Spleen (tissue), 7 donors: ENCODE measurements around the gene RPL38.

Source experiments
- POLR2A ChIP-seq, 3 donors: fragments of 450-650 bp; IDR thresholded peaks; one replicate each; pipeline ENCODE4 v1.5.1; 2017; ENCODE audit warnings: antibody characterized with exemption in 3 of 3, mild to moderate bottlenecking in 1 of 3
- TF ChIP-seq, protein P1 (sequence below), 11 experiments: fragments of 200-600 bp in 7 of 11; fragments of 450-650 bp in 4 of 11; sonication (generic) in 4 of 11; IDR thresholded peaks in 8 of 11; conservative IDR thresholded peaks in 3 of 11; 1 replicate in 7 of 11; 2 replicates in 4 of 11; pipeline versions ENCODE4 v1.4.0 to v1.8.0; 2016 to 2021; ENCODE audit warnings: antibody characterized with exemption in 11 of 11, inconsistent platforms in 4 of 11, mild to moderate bottlenecking in 1 of 11
- donor health status: DM: no; HTN: no; CAD: no; lungs with moderate emphysema.
- donor health status: DM: no; HTN: no; CAD: no.
- donor health status: DM: no; HTN: no; CAD: no.

DNA sequence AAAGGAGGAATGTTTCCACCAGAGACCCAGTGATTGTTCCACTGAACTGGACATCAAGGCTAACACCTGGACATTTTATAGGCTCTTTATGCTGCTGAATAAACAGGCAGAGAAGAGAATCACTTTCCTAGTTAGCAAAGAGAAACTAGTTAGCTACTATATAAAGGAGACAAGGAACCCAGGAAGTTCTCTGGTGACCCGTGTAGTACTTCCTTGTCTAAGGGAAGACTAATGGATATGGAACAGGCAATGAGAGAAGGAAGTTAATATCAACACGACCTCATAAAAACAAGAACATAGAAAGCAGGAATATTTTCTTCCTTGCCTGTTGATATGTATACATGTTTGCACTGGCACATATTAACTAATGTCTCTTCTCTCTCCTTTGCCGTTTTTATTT, 30.8 kb upstream of the RPL38 start:
- TF ChIP-seq POLR2A (IDR thresholded peaks at IDR 0.05), result no peak
- TF ChIP-seq, protein P1, sequence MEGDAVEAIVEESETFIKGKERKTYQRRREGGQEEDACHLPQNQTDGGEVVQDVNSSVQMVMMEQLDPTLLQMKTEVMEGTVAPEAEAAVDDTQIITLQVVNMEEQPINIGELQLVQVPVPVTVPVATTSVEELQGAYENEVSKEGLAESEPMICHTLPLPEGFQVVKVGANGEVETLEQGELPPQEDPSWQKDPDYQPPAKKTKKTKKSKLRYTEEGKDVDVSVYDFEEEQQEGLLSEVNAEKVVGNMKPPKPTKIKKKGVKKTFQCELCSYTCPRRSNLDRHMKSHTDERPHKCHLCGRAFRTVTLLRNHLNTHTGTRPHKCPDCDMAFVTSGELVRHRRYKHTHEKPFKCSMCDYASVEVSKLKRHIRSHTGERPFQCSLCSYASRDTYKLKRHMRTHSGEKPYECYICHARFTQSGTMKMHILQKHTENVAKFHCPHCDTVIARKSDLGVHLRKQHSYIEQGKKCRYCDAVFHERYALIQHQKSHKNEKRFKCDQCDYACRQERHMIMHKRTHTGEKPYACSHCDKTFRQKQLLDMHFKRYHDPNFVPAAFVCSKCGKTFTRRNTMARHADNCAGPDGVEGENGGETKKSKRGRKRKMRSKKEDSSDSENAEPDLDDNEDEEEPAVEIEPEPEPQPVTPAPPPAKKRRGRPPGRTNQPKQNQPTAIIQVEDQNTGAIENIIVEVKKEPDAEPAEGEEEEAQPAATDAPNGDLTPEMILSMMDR (IDR thresholded peaks at IDR 0.05 in 8 of 11, conservative IDR thresholded peaks at IDR 0.05 in 3 of 11), result no peak
